Measurements from ENCODE around the gene OSM. TPM values are rescaled to one million over a fixed set of nuclear protein-coding genes. Genes with fewer than 3 reads are reported as not detected.

The OSM gene
- total RNA-seq, 1 donor from 2014 or later: not detected

DNA sequence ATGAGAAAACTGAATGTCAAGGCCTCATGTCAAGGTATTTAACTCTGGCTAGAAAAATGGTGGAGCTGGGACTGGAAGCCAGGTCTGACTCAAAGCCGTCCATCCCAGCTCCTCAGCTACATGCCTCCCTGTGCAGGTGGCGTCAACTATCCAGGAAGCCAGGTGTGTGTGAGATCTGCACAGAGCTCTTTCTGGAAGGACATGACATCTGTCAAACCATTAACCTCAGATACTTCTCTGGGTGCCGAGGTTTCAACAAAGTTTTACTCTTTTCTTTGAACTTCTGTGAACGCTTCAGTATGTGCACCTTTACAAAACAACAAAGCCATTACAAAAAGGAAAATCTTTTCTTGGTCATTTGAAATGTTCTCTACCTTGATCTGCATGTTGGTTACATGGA is 29.7 kb upstream of the OSM start:
- H3K36me3 Mint-ChIP-seq: peaks cover 18% of the 10 kb centered on the region
- H3K4me3 Mint-ChIP-seq: no peak overlapping the region
- no peak for DNase-seq (ENCODE audit: low spot score in 2 of 2, unreplicated experiment in 2 of 2)
- H3K27me3 Mint-ChIP-seq (ENCODE audit: low read depth): no peaks in the 10 kb centered on the region
- TF ChIP-seq, protein P1, sequence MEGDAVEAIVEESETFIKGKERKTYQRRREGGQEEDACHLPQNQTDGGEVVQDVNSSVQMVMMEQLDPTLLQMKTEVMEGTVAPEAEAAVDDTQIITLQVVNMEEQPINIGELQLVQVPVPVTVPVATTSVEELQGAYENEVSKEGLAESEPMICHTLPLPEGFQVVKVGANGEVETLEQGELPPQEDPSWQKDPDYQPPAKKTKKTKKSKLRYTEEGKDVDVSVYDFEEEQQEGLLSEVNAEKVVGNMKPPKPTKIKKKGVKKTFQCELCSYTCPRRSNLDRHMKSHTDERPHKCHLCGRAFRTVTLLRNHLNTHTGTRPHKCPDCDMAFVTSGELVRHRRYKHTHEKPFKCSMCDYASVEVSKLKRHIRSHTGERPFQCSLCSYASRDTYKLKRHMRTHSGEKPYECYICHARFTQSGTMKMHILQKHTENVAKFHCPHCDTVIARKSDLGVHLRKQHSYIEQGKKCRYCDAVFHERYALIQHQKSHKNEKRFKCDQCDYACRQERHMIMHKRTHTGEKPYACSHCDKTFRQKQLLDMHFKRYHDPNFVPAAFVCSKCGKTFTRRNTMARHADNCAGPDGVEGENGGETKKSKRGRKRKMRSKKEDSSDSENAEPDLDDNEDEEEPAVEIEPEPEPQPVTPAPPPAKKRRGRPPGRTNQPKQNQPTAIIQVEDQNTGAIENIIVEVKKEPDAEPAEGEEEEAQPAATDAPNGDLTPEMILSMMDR (IDR thresholded peaks at IDR 0.05; ENCODE audit: unreplicated experiment): no peak
- H3K27ac Mint-ChIP-seq: no peak overlapping the region
- peaks cover 17% of the 10 kb centered on the region for H3K4me1 Mint-ChIP-seq
- no peaks in the 10 kb centered on the region for H3K9me3 Mint-ChIP-seq

DNA sequence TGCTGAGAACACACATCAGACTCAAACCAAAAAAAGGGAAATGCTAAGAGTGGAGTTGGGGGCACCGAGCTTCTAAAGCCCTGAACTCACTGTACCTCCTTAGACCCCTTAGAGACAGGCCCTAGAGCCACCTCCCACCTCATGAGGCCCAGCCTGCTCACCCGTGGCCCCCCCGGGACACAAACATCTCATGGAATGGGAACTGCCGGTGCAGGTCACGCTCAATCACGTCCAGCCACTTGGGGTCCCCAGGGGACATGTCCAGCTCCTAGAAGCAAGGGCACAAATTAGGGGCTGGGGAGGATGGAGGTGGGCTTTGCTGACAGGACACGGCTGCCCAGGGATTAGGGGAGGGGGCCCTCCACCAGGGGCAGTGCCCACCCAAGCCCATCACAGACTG is 28.9 kb upstream of the OSM start:
- TF ChIP-seq, protein P1 (IDR thresholded peaks at IDR 0.05; ENCODE audit: unreplicated experiment): no peak
- H3K36me3 Mint-ChIP-seq: peaks cover 18% of the 10 kb centered on the region
- H3K27ac Mint-ChIP-seq: no peak overlapping the region
- H3K27me3 Mint-ChIP-seq (ENCODE audit: low read depth): no peaks in the 10 kb centered on the region
- H3K4me1 Mint-ChIP-seq: peaks cover 19% of the 10 kb centered on the region
- H3K4me3 Mint-ChIP-seq: no peak overlapping the region
- no peak for DNase-seq (ENCODE audit: low spot score in 2 of 2, unreplicated experiment in 2 of 2)
- H3K9me3 Mint-ChIP-seq: no peaks in the 10 kb centered on the region

DNA sequence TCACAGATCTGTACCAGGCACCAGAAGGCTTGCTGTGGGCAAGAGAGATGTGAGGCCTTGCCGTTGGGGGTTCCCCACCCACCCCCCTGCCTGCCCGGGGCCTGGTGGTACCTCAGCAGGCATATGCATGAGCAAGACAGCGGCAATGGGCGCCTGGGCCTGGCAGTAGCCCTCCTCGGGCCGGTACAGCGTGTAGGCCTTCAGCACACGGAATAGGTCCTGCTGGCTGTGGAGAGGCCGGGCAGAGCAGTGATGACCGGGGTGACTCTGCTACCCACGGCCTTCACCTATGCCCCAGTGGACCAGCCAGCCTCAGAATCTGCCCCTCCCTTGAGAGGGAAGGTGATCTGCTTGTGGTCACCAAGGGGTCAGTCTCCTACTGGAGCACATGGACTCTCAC is 28.2 kb upstream of the OSM start:
- H3K4me1 Mint-ChIP-seq: peaks cover 24% of the 10 kb centered on the region
- H3K9me3 Mint-ChIP-seq: no peaks in the 10 kb centered on the region

DNA sequence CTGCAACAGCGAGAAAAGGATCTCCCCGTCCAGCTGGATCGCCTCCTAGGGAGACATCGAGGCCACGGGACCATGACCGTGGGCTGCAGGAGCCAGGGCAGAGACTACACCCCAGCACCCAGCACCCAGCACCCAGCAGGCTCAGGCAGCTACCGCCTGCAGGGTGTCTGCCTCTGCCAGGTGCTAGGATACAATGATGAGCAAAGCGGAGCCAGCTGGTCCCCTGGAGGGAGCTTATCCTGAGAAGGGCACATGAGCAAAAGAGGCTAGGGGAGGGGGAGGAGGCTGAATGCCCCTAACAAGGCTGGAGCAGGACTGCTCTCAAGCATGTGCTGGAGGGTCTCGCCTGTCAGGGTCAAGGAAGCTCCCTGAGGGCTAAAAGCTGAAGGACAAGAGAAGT is 27.4 kb upstream of the OSM start:
- no peak overlapping the region for H3K4me3 Mint-ChIP-seq
- H3K27ac Mint-ChIP-seq: no peak overlapping the region

More for the DNA sequence above, 28.2 kb upstream of the OSM start:
- Mint-ChIP-seq H3K27ac (no peak overlapping the region), H3K36me3 (peaks cover 18% of the 10 kb centered on the region), H3K27me3 (ENCODE audit: low read depth) (no peaks in the 10 kb centered on the region), H3K4me3 (no peak overlapping the region)
- TF ChIP-seq, protein P1 (IDR thresholded peaks at IDR 0.05; ENCODE audit: unreplicated experiment): no peak
- no peak for DNase-seq (ENCODE audit: low spot score in 2 of 2, unreplicated experiment in 2 of 2)

DNA sequence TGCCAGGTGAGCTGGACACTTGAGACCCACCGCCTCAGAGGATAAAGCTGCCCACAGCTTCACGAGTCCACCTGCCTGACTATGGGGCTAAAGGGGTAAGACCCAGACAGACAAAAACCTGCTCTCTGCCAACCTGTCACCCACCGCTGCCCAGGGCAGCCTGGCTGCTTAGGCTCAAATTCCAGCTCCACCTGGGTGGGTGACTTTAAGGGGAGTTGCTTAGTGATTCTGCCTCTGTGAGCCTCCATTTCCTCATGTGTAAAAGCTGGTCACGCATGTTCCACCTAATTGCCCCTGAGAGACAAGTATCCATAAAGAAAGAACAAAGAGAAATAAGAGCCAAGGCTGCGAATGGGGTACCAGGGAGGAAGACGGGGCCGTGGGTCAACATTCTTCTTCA is 26.4 kb upstream of the OSM start:
- peaks cover 19% of the 10 kb centered on the region for H3K4me1 Mint-ChIP-seq
- no peak overlapping the region for H3K4me3 Mint-ChIP-seq
- H3K36me3 Mint-ChIP-seq: peaks cover 16% of the 10 kb centered on the region
- TF ChIP-seq, protein P1 (IDR thresholded peaks at IDR 0.05; ENCODE audit: unreplicated experiment): no peak
- H3K27me3 Mint-ChIP-seq (ENCODE audit: low read depth): no peaks in the 10 kb centered on the region
- no peak for DNase-seq (ENCODE audit: low spot score in 2 of 2, unreplicated experiment in 2 of 2)
- H3K27ac Mint-ChIP-seq: no peak overlapping the region
- H3K9me3 Mint-ChIP-seq: no peaks in the 10 kb centered on the region

More for the DNA sequence above, 27.4 kb upstream of the OSM start:
- H3K27me3 Mint-ChIP-seq (ENCODE audit: low read depth): no peaks in the 10 kb centered on the region
- DNase-seq (ENCODE audit: low spot score in 2 of 2, unreplicated experiment in 2 of 2): no peak
- no peaks in the 10 kb centered on the region for H3K9me3 Mint-ChIP-seq
- peaks cover 18% of the 10 kb centered on the region for H3K36me3 Mint-ChIP-seq
- TF ChIP-seq, protein P1 (IDR thresholded peaks at IDR 0.05; ENCODE audit: unreplicated experiment): no peak
- peaks cover 24% of the 10 kb centered on the region for H3K4me1 Mint-ChIP-seq
